ENCODE measurements around the gene ASAP2.

Gene ASAP2

DNA sequence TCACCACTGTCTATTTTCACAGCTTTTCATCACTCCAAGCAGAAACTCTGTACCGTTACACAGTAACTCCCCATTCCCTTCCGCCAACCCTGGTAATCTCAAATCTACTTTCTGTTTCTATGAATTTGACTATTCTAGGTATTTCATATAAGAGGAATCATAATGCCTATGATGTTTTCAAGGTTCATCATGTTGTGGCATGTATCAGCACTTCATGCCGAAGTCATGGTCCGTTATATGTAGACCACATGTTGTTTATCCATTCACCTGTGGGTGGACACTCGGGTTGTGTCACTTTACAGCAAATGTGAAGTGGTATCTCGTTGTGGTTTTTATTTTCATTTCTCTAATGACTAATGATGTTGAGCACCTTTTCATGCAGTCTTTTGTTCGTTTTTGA lies 238.5 kb downstream of the ASAP2 start:
- no peak for DNase-seq

DNA sequence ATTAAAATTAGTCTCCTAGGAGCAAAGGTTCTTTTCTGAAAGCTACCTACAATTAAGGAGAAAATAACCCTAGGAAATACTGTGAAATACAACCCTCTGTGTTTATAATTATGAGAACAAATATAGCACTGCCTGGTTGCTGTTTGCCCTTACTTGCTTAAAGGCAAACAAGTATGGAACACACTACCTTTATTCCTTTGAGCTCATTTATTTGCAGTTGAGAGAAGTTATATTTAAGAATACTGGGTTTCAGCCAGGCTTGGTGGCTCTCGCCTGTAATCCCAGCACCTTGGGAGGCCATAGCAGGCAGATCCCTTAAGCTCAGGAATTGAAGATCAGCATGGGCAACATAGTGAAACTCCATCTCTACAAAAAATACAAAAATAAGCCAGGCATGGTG lies 244.6 kb downstream of the ASAP2 start:
- DNase-seq: no peak

All from NCI-H1436 (cell line).